Stimulated activated memory B cell treated with anti-CD40 and anti-IgM and Interleukin-4, amounts not matched to agents 10 μg/mL and 1 μg/mL and 100 μg/mL, for 72 hours (primary cell): ENCODE data around the gene HOXB9.

ENCODE experiments used
- ATAC-seq: fragments of 150-1000 bp; cut with Tn5 transposase; 2 replicates; pipeline ENCODE4 v1.10.0; 2021
- H3K27ac Mint-ChIP-seq: one replicate; pipeline ENCODE4 v1.8.0; 2022; ENCODE audit warnings: mild to moderate bottlenecking, mixed read lengths
- H3K27me3 Mint-ChIP-seq: one replicate; pipeline ENCODE4 v1.8.0; 2022; ENCODE audit warnings: mixed read lengths
- H3K36me3 Mint-ChIP-seq: one replicate; pipeline ENCODE4 v1.8.0; 2022; ENCODE audit warnings: mixed read lengths
- H3K4me1 Mint-ChIP-seq: one replicate; pipeline ENCODE4 v1.8.0; 2022; ENCODE audit warnings: mixed read lengths
- H3K4me3 Mint-ChIP-seq: one replicate; pipeline ENCODE4 v1.8.0; 2022; ENCODE audit warnings: mild to moderate bottlenecking, moderate library complexity, mixed read lengths
- H3K9me3 Mint-ChIP-seq: one replicate; pipeline ENCODE4 v1.8.0; 2022; ENCODE audit warnings: mixed read lengths

HOXB9 gene

DNA sequence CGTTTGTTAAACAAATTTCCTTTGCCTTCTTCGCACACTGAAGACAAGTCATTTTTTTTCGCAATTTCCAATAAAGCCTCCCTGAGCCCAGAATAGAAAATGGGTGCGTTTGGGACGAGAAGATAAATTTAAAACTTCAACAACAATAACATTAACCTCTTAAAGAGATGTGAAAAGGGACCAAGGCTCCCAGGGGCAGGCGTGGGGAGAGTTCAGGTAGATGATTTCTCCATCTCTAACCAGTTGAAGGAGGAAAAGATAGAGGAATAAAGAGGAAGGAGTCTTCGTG lies 46.7 kb downstream of the HOXB9 start:
- no peak for ATAC-seq
- peaks cover 15% of the 10 kb centered on the region for H3K4me1 Mint-ChIP-seq
- no peaks in the 10 kb centered on the region for H3K9me3 Mint-ChIP-seq
- H3K27me3 Mint-ChIP-seq: peaks cover 74% of the 10 kb centered on the region
- H3K4me3 Mint-ChIP-seq: no peak overlapping the region
- no peak overlapping the region for H3K27ac Mint-ChIP-seq
- H3K36me3 Mint-ChIP-seq: no peaks in the 10 kb centered on the region

DNA sequence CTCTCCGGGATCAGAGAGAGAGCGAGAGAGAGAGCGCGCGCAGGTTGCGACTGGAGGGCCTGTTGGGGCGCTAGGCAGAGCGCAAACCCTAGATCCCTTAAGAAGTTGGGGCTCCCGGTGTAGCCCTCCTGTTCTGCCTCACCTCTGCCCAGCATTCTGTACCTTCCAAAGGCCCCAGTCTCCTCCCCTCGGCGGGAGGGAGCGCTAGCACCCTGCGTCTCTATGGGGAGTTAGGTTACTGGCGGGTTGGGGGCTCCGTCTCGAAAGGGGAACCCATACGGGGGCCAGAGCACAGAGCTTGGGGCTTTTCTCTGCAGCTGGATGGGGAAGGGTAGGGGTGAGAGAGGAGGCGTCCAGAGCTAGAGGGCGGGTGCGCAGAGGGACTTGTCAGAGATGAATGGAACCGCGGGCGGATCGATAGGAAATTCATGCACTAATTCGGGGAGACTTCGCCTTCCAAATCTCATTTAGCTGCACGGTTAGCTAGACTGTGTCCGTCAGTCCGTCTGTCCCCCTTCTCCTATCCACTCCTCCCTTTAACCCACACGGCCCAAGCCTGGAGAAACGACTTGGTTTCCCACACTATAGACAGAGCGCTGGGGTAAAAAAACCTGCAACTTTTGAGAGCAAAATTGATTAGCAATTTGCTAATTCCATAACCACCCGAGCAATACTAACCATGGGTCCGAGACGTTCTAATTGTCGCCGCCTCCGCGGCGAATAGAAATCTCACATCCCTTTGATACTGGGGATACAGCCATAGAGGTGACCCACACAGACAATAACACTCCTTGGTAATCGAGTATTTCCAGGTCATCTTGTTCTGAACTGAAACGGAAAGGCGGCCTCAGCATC lies 47.3 kb downstream of the HOXB9 start:
- H3K27me3 Mint-ChIP-seq: peaks cover 73% of the 10 kb centered on the region
- peak overlapping the region; percentile 73 for H3K4me3 Mint-ChIP-seq
- peaks cover 15% of the 10 kb centered on the region for H3K4me1 Mint-ChIP-seq
- ATAC-seq: peak; percentile 49
- H3K36me3 Mint-ChIP-seq: no peaks in the 10 kb centered on the region
- no peaks in the 10 kb centered on the region for H3K9me3 Mint-ChIP-seq
- H3K27ac Mint-ChIP-seq: no peak overlapping the region

DNA sequence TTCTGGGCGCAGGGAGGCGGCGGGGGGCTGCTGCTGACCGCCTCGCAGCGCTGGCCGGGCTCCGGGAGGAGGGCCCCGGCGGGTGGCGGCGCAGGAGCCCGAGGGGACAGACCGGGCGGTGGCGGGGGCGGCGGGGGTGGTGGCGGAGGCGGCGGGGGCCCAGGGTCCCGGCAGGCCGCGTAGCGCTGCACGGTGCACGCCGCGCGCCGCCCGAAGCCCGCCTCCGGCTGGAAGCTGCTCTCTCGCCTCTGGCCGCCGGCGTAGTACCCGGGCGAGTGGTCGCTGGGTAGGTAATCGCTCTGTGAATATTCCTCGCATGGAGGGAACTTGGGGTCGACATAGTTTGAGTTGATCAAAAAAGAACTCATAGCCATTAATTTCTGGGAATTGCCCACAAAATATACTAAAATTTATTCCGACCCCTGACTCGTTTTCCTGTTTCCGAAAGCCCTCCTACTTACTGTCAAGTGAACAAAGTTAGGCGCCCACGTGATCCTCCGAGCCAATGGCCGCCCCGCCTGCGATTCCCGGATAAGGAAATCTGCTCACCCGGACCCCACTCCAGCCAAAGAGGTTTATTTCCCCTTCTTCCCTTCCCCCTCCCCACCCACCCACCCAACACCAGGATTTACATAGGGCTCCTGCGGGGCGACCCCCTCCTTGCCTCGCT lies 48.1 kb downstream of the HOXB9 start, which contains the start of gene HOXB4:
Gene HOXB4, minus strand, starts transcription at position 405 of the 670 bp plus-strand sequence. Its CDS starts 31 bp downstream, at position 374.
- Mint-ChIP-seq H3K27ac (no peak within 1 kb of the TSS), H3K9me3 (no peaks in the 10 kb centered on the region), H3K4me3 (peak within 1 kb of the TSS; percentile 73), H3K4me1 (peaks cover 15% of the 10 kb centered on the region), H3K36me3 (no peaks in the 10 kb centered on the region), H3K27me3 (peaks cover 65% of the 10 kb centered on the region)
- ATAC-seq: peak; percentile 62

DNA sequence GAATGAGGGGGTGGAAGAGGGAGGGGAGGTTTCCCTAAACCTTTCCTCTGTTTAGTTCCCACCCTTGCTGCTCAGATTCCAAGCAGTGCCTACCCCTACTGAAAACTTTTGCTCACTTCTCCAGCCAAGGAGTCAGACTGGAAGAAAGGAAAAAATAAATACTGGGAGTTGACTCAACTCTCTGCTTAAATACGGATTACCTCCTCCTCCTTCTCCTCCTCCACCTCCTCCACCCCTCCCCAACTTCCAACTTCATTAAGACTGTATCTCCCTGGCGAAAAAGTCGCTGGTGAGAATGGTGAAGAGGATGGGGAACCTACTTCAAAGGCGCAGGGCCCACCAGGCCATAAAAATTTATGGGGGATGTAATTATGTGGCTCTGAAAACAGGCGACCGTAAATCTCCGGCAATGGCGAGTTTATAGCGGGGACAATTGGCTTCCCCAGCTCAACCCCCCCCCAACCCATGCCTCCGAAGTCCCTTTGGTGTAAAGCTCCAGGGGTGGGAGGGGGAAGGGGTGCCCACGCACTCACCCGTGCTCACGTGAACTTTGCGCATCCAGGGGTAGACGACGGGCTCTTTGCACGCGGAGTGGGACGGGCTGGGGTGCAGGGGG lies 48.7 kb downstream of the HOXB9 start:
- Mint-ChIP-seq H3K4me1 (peaks cover 15% of the 10 kb centered on the region), H3K36me3 (no peaks in the 10 kb centered on the region), H3K4me3 (peak overlapping the region; percentile 62), H3K27ac (no peak overlapping the region), H3K27me3 (peaks cover 59% of the 10 kb centered on the region), H3K9me3 (no peaks in the 10 kb centered on the region)
- peak; percentile 28 for ATAC-seq

DNA sequence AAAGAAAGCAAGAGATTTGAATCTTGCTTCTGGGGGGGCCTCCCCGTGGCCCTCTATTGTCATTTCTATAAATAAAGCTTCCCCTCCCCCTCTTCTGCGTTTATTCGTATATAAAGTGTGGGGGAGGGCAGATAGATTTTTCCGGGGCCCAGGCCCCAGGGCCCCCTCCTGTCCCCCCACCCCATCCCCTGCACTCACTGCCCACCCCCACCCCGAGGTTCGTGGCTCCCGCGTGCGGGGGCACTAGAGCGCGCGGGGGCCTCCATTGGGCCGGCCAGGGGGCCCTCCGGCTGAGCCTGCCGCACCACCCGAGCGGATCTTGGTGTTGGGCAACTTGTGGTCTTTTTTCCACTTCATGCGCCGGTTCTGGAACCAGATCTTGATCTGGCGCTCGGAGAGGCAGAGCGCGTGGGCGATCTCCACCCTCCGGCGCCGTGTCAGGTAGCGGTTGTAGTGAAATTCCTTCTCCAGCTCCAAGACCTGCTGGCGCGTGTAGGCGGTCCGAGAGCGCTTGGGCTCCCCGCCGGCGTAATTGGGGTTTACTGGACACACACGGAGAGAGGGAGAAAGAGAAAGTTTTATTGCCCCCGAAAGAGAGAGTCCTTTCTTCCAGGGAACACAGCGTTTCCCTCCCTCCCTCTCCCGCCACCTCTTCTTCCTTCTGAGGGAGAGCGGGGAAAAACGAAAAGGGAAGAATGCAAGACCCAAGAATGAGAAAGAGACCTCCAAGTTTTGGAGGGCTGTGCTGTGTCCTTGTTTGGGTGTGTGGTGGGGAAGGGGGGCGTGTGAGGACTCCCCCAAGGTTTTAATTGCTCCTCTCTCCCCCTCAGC lies 49.5 kb downstream of the HOXB9 start:
- no peak for ATAC-seq
- H3K27ac Mint-ChIP-seq: no peak overlapping the region
- no peaks in the 10 kb centered on the region for H3K36me3 Mint-ChIP-seq
- H3K4me1 Mint-ChIP-seq: peaks cover 15% of the 10 kb centered on the region
- H3K27me3 Mint-ChIP-seq: peaks cover 52% of the 10 kb centered on the region
- no peaks in the 10 kb centered on the region for H3K9me3 Mint-ChIP-seq
- peak overlapping the region; percentile 11 for H3K4me3 Mint-ChIP-seq

DNA sequence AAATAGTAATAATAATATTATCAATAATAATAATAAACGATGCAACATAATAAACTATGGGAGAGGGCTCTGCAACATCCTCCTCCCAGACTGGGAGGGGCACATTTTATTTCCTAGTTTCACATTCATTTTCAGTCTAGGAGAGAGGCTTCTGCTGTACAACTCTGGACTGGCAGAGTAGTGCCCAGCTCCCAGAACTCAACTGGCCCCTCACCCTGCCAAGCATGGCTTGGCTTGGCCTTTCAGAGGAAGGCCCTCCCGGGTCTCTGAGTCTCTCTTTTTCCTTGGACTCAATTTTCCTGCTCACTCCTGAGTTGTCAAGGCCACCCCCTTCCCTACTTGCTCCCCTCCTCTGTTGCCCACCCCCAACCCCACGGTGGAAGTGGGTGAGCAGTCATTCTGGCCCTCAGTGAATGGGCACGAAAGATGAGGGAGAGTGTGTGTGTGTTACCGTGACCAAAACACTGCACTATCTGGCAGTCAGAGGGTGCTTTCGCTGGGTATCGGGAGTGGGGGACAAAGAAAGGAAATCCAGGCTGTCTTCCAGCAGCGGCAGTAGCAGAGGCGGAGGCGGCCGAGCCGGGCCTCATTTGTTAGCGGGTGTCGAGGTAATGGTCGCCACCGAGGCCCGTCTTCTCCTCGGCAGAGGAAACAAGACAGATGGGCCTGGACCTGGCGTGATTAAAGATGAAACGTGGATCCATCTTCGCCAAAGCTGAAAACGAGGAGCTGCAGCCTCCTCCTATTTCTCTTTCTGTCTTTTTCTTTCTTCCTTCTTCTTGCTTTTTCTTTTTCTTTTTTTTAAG lies 50.3 kb downstream of the HOXB9 start:
- Mint-ChIP-seq H3K9me3 (no peaks in the 10 kb centered on the region), H3K36me3 (no peaks in the 10 kb centered on the region), H3K27me3 (peaks cover 43% of the 10 kb centered on the region), H3K27ac (no peak overlapping the region), H3K4me1 (peaks cover 15% of the 10 kb centered on the region), H3K4me3 (no peak overlapping the region)
- no peak for ATAC-seq

DNA sequence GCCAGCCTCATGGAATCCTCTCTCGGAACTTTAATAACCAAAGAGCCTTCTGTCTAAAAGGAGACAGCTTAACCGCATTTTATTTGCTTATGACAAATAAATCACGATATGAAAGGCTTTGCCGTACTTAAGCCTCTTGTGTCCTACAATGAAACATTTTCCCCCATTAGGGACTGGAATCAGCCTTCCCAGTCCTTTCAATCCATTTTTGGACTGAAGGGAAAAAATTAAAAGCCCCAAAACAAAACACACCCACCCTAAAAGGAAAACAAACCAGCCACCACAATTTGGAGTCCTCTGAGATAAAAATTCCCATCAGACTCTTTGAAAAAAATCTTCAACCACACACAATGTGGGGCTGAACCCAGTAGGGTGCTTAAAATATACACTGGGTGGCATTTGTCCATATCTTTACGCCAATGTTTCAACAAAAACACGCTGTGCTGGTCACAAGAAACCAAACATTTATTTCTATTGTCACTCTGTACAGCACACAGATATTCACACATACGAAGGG lies 51.0 kb downstream of the HOXB9 start:
- H3K4me3 Mint-ChIP-seq: no peak overlapping the region
- peaks cover 15% of the 10 kb centered on the region for H3K4me1 Mint-ChIP-seq
- H3K27me3 Mint-ChIP-seq: peaks cover 36% of the 10 kb centered on the region
- no peak overlapping the region for H3K27ac Mint-ChIP-seq
- no peaks in the 10 kb centered on the region for H3K9me3 Mint-ChIP-seq
- no peak for ATAC-seq
- H3K36me3 Mint-ChIP-seq: no peaks in the 10 kb centered on the region

DNA sequence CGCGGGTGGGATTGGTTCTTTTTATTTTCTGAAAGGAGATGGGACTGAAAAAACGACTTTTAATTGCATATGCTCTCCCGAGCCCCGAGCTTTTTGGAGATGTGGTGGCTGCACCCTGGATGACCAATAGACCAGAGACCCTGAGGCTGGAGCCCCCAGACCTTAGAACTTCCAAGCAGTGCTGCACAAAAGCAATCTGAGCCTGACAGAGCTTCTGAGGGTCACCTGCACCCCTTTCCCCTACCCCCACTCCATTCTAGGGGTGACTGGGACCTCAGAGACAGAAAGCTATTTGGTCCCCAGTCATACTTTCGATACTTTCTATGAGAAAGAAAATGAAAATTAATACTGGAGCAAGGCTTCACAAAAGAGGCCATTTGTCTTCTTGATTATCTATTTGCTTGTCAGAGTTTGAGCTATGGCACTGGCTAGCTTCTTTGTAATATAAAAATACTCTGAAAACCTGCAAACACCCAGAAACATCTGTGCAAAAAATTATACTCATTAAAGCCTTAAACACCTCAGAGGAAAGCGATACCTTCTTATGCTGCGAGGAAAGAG lies 51.6 kb downstream of the HOXB9 start:
- Mint-ChIP-seq H3K27me3 (peaks cover 30% of the 10 kb centered on the region), H3K4me1 (peaks cover 15% of the 10 kb centered on the region), H3K36me3 (no peaks in the 10 kb centered on the region), H3K9me3 (no peaks in the 10 kb centered on the region), H3K4me3 (no peak overlapping the region), H3K27ac (no peak overlapping the region)
- ATAC-seq: no peak

DNA sequence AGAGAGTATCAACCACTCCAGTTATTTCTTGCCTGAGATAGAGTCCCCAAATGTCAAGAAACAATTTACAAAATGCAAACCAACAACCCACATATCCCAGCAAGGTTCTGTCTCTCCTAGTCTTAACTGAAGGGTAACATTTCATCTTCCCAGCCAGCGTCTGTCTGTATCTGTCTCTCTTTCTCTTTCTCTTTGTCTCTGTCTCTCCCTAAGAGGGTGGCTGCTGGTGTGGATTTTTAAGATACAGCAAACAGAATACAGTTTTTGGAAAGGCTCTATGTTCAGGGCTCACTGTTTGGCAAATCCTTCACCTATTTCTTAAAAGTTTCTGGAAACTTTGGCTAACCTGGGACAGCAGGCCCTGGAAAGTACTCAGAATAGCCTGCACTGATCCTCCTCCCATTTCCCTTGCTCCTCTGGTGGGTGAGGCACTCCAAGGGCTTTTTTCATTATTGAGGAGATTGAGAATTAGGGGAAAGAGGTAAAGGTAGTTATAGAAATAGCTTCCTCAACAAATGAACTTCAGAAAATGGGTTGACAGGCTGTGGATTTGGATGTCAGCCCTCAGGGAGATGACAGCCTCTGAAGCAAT lies 54.2 kb downstream of the HOXB9 start:
- H3K9me3 Mint-ChIP-seq: no peaks in the 10 kb centered on the region
- H3K27ac Mint-ChIP-seq: no peak overlapping the region
- no peak overlapping the region for H3K4me3 Mint-ChIP-seq

More for the DNA sequence above, 54.2 kb downstream of the HOXB9 start:
- H3K36me3 Mint-ChIP-seq: no peaks in the 10 kb centered on the region
- no peak for ATAC-seq
- peaks cover 6% of the 10 kb centered on the region for H3K4me1 Mint-ChIP-seq
- peaks cover 16% of the 10 kb centered on the region for H3K27me3 Mint-ChIP-seq
